H1 (cell line): ENCODE measurements around the gene IFRD1. TPM values are rescaled to one million over a fixed set of nuclear protein-coding genes. Genes with fewer than 3 reads are reported as not detected.

Experiments
- HDAC2 ChIP-seq, 2 experiments: fragments of 300-600 bp in 1 of 2; sonication (generic) in 1 of 2; IDR thresholded peaks; 2 replicates each; pipeline ENCODE4 v1.6.1; 2011 to 2012; ENCODE audit warnings: low read depth in 2 of 2, low read length in 2 of 2, mild to moderate bottlenecking in 2 of 2, moderate library complexity in 2 of 2, borderline replicate concordance in 1 of 2, inconsistent platforms in 1 of 2
- NRF1 ChIP-seq: IDR thresholded peaks from 2 replicates; pipeline ENCODE4 v1.6.1; 2011; ENCODE audit warnings: mild to moderate bottlenecking, low read depth, low read length, improper control_type of control experiment
- polyA plus RNA-seq, 7 experiments: library from polyadenylated mRNA; depleted of rRNA in 3 of 7; stranded (reverse) in 5 of 7; unstranded in 2 of 7; fragments of >200 nt in 5 of 7; fragments of 200-250 nt in 2 of 7; gene quantifications; 1 replicate in 5 of 7; 2 replicates in 1 of 7; 4 replicates in 1 of 7; pipeline versions ENCODE4 v1.2.1 to v1.2.3, GENCODE V29; 2011 to 2013; ENCODE audit warnings: missing spikeins in 2 of 7, mixed read lengths in 2 of 7
- total RNA-seq: library from RNA; stranded (reverse); fragmentation: NEBNext Ultra II Directional; extraction: Animal tissue kit (Norgen Biotek cat#: 25700); gene quantifications from 2 replicates; pipeline ENCODE4 v1.2.1, GENCODE V29; 2021
- TF ChIP-seq, protein P1 (sequence below): fragments of 300-600 bp; sonication (generic); IDR thresholded peaks from 2 replicates; pipeline ENCODE4 v1.7.1; 2012; ENCODE audit warnings: low read length, moderate library complexity, mild to moderate bottlenecking, inconsistent platforms; ENCODE audit not compliant: insufficient replicate concordance
- TF ChIP-seq, protein P2 (sequence below), 3 experiments: IDR thresholded peaks; 1 replicate in 2 of 3; 2 replicates in 1 of 3; pipeline versions ENCODE4 v1.5.1 to v1.6.1; 2011; ENCODE audit warnings: low read length in 3 of 3, mild to moderate bottlenecking in 3 of 3, inconsistent platforms in 2 of 3, low read depth in 1 of 3, moderate library complexity in 1 of 3; ENCODE audit not compliant: insufficient read depth in 1 of 3; ENCODE audit errors: control extremely low read depth in 1 of 3
- TF ChIP-seq, protein P3 (sequence below): IDR thresholded peaks from 2 replicates; pipeline ENCODE4 v1.6.1; 2012; ENCODE audit warnings: low read length, inconsistent platforms

The IFRD1 gene
- total and polyA plus RNA-seq, 2 of the 8 experiments (the other 6 are each of a cell fraction or from before 2014, with no cell fraction given): 23.0 to 50.4 TPM

DNA sequence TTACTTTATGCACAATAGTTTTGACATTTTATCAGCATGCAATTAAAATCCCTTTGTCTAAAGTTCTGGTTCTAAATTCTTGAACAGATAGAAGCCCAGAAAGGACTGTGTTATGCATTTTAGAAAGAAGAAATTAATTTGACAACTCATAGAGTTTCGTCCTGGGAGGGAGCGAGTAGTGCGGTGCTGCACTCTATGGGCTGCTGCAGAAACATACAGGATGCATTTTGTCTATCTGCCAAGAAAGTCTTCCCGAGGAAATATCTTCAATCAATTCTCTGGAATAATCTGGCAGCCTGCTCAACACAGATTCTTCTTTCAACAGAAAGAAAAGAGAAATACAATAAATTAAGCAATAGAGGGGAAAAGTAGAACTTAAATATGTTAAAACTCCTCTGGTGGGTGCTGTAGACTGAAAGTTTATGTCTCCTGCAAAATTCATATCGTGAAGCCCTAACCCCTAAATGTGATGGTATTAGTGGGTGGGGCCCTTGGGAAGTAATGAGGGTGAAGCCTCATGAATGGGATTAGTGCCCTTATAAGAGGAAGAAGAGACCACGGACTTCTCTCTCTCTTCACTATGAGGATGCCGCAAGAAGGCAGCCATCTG is 39.0 kb upstream of the IFRD1 start (continued):
- TF ChIP-seq, protein P1, sequence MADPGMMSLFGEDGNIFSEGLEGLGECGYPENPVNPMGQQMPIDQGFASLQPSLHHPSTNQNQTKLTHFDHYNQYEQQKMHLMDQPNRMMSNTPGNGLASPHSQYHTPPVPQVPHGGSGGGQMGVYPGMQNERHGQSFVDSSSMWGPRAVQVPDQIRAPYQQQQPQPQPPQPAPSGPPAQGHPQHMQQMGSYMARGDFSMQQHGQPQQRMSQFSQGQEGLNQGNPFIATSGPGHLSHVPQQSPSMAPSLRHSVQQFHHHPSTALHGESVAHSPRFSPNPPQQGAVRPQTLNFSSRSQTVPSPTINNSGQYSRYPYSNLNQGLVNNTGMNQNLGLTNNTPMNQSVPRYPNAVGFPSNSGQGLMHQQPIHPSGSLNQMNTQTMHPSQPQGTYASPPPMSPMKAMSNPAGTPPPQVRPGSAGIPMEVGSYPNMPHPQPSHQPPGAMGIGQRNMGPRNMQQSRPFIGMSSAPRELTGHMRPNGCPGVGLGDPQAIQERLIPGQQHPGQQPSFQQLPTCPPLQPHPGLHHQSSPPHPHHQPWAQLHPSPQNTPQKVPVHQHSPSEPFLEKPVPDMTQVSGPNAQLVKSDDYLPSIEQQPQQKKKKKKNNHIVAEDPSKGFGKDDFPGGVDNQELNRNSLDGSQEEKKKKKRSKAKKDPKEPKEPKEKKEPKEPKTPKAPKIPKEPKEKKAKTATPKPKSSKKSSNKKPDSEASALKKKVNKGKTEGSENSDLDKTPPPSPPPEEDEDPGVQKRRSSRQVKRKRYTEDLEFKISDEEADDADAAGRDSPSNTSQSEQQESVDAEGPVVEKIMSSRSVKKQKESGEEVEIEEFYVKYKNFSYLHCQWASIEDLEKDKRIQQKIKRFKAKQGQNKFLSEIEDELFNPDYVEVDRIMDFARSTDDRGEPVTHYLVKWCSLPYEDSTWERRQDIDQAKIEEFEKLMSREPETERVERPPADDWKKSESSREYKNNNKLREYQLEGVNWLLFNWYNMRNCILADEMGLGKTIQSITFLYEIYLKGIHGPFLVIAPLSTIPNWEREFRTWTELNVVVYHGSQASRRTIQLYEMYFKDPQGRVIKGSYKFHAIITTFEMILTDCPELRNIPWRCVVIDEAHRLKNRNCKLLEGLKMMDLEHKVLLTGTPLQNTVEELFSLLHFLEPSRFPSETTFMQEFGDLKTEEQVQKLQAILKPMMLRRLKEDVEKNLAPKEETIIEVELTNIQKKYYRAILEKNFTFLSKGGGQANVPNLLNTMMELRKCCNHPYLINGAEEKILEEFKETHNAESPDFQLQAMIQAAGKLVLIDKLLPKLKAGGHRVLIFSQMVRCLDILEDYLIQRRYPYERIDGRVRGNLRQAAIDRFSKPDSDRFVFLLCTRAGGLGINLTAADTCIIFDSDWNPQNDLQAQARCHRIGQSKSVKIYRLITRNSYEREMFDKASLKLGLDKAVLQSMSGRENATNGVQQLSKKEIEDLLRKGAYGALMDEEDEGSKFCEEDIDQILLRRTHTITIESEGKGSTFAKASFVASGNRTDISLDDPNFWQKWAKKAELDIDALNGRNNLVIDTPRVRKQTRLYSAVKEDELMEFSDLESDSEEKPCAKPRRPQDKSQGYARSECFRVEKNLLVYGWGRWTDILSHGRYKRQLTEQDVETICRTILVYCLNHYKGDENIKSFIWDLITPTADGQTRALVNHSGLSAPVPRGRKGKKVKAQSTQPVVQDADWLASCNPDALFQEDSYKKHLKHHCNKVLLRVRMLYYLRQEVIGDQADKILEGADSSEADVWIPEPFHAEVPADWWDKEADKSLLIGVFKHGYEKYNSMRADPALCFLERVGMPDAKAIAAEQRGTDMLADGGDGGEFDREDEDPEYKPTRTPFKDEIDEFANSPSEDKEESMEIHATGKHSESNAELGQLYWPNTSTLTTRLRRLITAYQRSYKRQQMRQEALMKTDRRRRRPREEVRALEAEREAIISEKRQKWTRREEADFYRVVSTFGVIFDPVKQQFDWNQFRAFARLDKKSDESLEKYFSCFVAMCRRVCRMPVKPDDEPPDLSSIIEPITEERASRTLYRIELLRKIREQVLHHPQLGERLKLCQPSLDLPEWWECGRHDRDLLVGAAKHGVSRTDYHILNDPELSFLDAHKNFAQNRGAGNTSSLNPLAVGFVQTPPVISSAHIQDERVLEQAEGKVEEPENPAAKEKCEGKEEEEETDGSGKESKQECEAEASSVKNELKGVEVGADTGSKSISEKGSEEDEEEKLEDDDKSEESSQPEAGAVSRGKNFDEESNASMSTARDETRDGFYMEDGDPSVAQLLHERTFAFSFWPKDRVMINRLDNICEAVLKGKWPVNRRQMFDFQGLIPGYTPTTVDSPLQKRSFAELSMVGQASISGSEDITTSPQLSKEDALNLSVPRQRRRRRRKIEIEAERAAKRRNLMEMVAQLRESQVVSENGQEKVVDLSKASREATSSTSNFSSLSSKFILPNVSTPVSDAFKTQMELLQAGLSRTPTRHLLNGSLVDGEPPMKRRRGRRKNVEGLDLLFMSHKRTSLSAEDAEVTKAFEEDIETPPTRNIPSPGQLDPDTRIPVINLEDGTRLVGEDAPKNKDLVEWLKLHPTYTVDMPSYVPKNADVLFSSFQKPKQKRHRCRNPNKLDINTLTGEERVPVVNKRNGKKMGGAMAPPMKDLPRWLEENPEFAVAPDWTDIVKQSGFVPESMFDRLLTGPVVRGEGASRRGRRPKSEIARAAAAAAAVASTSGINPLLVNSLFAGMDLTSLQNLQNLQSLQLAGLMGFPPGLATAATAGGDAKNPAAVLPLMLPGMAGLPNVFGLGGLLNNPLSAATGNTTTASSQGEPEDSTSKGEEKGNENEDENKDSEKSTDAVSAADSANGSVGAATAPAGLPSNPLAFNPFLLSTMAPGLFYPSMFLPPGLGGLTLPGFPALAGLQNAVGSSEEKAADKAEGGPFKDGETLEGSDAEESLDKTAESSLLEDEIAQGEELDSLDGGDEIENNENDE: no peak
- no peak for TF ChIP-seq HDAC2 (IDR thresholded peaks at IDR 0.05; ENCODE audit: borderline replicate concordance in 1 of 2, low read depth in 2 of 2, low read length in 2 of 2)
- TF ChIP-seq, protein P2, sequence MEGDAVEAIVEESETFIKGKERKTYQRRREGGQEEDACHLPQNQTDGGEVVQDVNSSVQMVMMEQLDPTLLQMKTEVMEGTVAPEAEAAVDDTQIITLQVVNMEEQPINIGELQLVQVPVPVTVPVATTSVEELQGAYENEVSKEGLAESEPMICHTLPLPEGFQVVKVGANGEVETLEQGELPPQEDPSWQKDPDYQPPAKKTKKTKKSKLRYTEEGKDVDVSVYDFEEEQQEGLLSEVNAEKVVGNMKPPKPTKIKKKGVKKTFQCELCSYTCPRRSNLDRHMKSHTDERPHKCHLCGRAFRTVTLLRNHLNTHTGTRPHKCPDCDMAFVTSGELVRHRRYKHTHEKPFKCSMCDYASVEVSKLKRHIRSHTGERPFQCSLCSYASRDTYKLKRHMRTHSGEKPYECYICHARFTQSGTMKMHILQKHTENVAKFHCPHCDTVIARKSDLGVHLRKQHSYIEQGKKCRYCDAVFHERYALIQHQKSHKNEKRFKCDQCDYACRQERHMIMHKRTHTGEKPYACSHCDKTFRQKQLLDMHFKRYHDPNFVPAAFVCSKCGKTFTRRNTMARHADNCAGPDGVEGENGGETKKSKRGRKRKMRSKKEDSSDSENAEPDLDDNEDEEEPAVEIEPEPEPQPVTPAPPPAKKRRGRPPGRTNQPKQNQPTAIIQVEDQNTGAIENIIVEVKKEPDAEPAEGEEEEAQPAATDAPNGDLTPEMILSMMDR (IDR thresholded peaks at IDR 0.05; ENCODE audit: control extremely low read depth in 1 of 3, insufficient read depth in 1 of 3, low read depth in 1 of 3, low read length in 3 of 3): peak; percentile 61 to 65 (median 63)
- TF ChIP-seq NRF1: no peak
- TF ChIP-seq, protein P3, sequence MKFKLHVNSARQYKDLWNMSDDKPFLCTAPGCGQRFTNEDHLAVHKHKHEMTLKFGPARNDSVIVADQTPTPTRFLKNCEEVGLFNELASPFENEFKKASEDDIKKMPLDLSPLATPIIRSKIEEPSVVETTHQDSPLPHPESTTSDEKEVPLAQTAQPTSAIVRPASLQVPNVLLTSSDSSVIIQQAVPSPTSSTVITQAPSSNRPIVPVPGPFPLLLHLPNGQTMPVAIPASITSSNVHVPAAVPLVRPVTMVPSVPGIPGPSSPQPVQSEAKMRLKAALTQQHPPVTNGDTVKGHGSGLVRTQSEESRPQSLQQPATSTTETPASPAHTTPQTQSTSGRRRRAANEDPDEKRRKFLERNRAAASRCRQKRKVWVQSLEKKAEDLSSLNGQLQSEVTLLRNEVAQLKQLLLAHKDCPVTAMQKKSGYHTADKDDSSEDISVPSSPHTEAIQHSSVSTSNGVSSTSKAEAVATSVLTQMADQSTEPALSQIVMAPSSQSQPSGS: no peak
